ENCODE measurements around the gene ZBTB25. TPM values are rescaled to one million over a fixed set of nuclear protein-coding genes. Genes with fewer than 3 reads are reported as not detected.

ZBTB25 gene
- total RNA-seq, 4 donors from 2014 or later, result 7.3 to 13.3 (median 10.4) TPM

GRCh38 chr14:64409126-64409920 lies 94.3 kb downstream of the ZBTB25 start:
- peaks cover 14 to 39% (median 21%) of the 10 kb centered on the region in 4 donors for H3K36me3 ChIP-seq
- H3K27me3 ChIP-seq, result no peaks in the 10 kb centered on the region
- DNase-seq (ENCODE audit: extremely low spot score), result no peak
- 92% methylated on average over 7 of the region's 7 CpGs for WGBS
- TF ChIP-seq POLR2AphosphoS5 (IDR thresholded peaks at IDR 0.05) (no peak), POLR2A (IDR thresholded peaks at IDR 0.05; ENCODE audit: low read depth) (no peak), CTCF (IDR thresholded peaks at IDR 0.05) (no peak), EP300 (IDR thresholded peaks at IDR 0.05) (no peak)
- no peak overlapping the region for H3K27ac ChIP-seq (replicated peaks in 1 of 4)
- intact Hi-C loops (cut with DNase I), result no loop called here
- H3K4me1 ChIP-seq, result no peaks in the 10 kb centered on the region
- no peaks in the 10 kb centered on the region for H3K9me3 ChIP-seq
- no peak overlapping the region for H3K4me3 ChIP-seq

DNA sequence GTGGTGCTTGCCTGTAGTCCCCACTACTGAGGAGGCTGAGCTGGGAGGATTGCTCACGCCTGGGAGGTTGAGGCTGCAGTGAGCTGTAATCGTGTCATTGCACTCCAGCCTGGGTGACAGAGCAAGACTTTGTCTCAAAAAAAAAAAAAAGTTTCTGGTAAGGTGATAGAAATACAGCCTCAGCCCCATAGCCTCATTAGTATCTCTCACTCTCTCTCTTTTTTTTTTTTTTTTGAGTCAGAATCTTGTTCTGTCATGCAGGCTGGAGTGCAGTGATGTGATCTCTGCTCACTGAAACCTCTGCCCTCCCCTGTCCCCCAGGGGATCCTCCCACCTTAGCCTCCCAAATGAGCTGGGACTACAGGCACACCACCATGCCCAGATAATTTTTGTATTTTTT lies 96.3 kb downstream of the ZBTB25 start:
- intact Hi-C loops (cut with DNase I), result no loop called here
- Histone ChIP-seq H3K4me3 (no peak overlapping the region), H3K27ac (replicated peaks in 1 of 4) (no peak overlapping the region), H3K4me1 (no peaks in the 10 kb centered on the region), H3K27me3 (no peaks in the 10 kb centered on the region), H3K36me3 (peaks cover 0 to 39% (median 13%) of the 10 kb centered on the region in 4 donors), H3K9me3 (no peaks in the 10 kb centered on the region)
- no peak for DNase-seq (ENCODE audit: extremely low spot score)
- TF ChIP-seq POLR2AphosphoS5 (IDR thresholded peaks at IDR 0.05) (no peak), EP300 (IDR thresholded peaks at IDR 0.05) (no peak), CTCF (IDR thresholded peaks at IDR 0.05) (no peak), POLR2A (IDR thresholded peaks at IDR 0.05; ENCODE audit: low read depth) (no peak)
- WGBS, result 96% methylated on average over 2 of the region's 2 CpGs

- DNase-seq (ENCODE audit: extremely low spot score), result no peak
- Histone ChIP-seq H3K27me3 (no peaks in the 10 kb centered on the region), H3K27ac (replicated peaks in 1 of 4) (no peak overlapping the region), H3K9me3 (no peaks in the 10 kb centered on the region), H3K36me3 (peaks cover 0 to 36% (median 8%) of the 10 kb centered on the region in 4 donors), H3K4me3 (no peak overlapping the region), H3K4me1 (peaks cover 0 to 5% (median 0%) of the 10 kb centered on the region in 4 donors)
- intact Hi-C loops (cut with DNase I), result no loop called here
- TF ChIP-seq CTCF (IDR thresholded peaks at IDR 0.05) (no peak), EP300 (IDR thresholded peaks at IDR 0.05) (no peak), POLR2A (IDR thresholded peaks at IDR 0.05; ENCODE audit: low read depth) (no peak)
- WGBS, result 95% methylated on average over 4 of the region's 4 CpGs
These were observed 98.3 kb downstream of the ZBTB25 start for GRCh38 chr14:64405295-64405694.

GRCh38 chr14:64401949-64402348 lies 101.7 kb downstream of the ZBTB25 start:
- Histone ChIP-seq H3K9me3 (no peaks in the 10 kb centered on the region), H3K36me3 (peaks cover 0 to 34% (median 8%) of the 10 kb centered on the region in 4 donors), H3K27me3 (no peaks in the 10 kb centered on the region), H3K27ac (replicated peaks in 1 of 4) (no peak overlapping the region), H3K4me3 (no peak overlapping the region), H3K4me1 (peaks cover 0 to 5% (median 0%) of the 10 kb centered on the region in 4 donors)
- WGBS, result 91% methylated on average over 1 of the region's 1 CpG
- intact Hi-C loops (cut with DNase I), result no loop called here
- DNase-seq (ENCODE audit: extremely low spot score), result no peak
- TF ChIP-seq EP300 (IDR thresholded peaks at IDR 0.05), result no peak
- no peak for TF ChIP-seq CTCF (IDR thresholded peaks at IDR 0.05)
- no peak for TF ChIP-seq POLR2AphosphoS5 (IDR thresholded peaks at IDR 0.05)
- TF ChIP-seq POLR2A (IDR thresholded peaks at IDR 0.05; ENCODE audit: low read depth), result no peak
